ENCODE data around the gene LTBP1.

- TF ChIP-seq POLR2AphosphoS5 (IDR thresholded peaks at IDR 0.05) = no peak
- no peak for TF ChIP-seq CTCF (IDR thresholded peaks at IDR 0.05)
Observed at GRCh38 chr2:33347856-33348255, 401.1 kb downstream of the LTBP1 start.

All from transverse colon (tissue), 4 donors.